ENCODE results near the gene SDF2.

- TF ChIP-seq FOSL2 (IDR thresholded peaks at IDR 0.05; ENCODE audit: borderline replicate concordance, low read depth) (no peak), CTCF (IDR thresholded peaks at IDR 0.05) (no peak), EZH2phosphoT487 (IDR thresholded peaks at IDR 0.05; ENCODE audit: borderline replicate concordance, low read depth) (no peak), SMC3 (IDR thresholded peaks at IDR 0.05; ENCODE audit: low read depth, low read length) (no peak), ZBTB33 (IDR thresholded peaks at IDR 0.05; ENCODE audit: borderline replicate concordance, low read depth) (no peak), POLR2AphosphoS5 (IDR thresholded peaks at IDR 0.05; ENCODE audit: low read depth, low read length) (no peak), GATA2 (CRISPR knock-in tag; IDR thresholded peaks at IDR 0.05) (no peak), MAX (IDR thresholded peaks at IDR 0.05; ENCODE audit: low read depth) (no peak), FOXM1 (IDR thresholded peaks at IDR 0.05; ENCODE audit: low read depth) (no peak), GABPA (IDR thresholded peaks at IDR 0.05; ENCODE audit: low read depth) (no peak), JUND (IDR thresholded peaks at IDR 0.05) (no peak), SIN3A (IDR thresholded peaks at IDR 0.05; ENCODE audit: borderline replicate concordance, low read depth, low read length) (no peak), RCOR1 (IDR thresholded peaks at IDR 0.05; ENCODE audit: low read length) (no peak), USF2 (IDR thresholded peaks at IDR 0.05; ENCODE audit: borderline replicate concordance, low read depth, low read length) (no peak)
These were observed 27.4 kb downstream of the SDF2 start for GRCh38 chr17:28634206-28634865.

Data from SK-N-SH (cell line).